Measurements from ENCODE around the gene SREK1IP1. TPM values are rescaled to one million over a fixed set of nuclear protein-coding genes. Genes with fewer than 3 reads are reported as not detected.

The SREK1IP1 gene
- total RNA-seq, 1 donor from 2014 or later = 13.6 TPM

DNA sequence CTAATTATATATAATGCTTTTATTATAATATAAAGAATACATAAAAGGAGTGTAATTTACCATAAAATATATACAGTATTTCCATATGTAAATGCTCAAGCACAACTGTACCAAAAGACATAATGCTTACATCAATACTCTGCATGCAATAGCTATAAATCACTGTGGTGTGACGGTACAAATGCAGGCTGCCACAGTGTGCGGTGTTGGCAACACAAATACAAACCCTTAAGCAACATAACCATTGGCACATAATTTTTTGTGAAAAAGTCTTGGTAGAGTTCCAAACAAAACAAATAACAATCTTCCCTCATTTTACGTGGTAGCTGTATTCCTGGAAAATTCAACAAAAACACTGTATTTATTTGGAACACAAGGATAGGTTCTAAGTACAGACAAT lies 80.1 kb downstream of the SREK1IP1 start:
- DNase-seq (ENCODE audit: low read depth in 2 of 2) = no peak

DNA sequence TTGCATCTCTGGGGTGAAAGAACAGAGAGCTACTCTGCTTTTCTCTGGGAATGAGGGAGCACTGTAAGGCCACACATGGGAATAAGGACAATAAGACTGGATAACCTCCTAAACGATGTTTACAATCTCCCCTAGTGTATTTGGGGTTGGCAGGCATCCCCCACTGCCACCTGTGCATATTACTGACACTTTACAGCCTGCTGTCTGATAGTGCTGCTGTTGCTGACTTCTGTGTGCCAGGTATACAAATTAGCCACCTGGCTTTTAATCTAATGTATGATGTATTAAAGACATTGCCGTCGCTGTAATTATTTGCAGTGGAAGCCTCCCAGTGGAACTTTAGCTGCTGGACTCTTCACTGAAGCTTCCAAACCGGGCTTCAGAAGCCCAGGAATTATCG lies 82.6 kb downstream of the SREK1IP1 start:
- DNase-seq (ENCODE audit: low read depth in 2 of 2) = no peak

DNA sequence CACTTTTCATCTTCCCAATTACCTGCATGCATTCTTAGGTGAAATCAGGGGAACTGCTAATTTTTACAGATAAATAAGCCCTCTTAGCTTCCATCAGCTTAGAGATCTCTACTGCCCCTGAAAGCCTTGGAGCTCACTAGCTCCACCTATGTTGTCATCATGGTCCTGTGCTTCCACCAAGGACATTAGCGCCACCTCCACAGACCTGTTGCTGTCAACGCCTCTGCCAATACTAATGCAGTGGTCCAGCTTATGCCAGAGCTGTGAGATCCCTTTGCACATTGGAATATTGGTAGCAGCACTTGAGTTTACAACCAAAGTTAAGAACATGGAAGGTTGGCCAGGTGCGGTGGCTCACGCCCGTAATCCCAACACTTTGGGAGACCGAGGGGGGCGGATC lies 85.9 kb downstream of the SREK1IP1 start:
- DNase-seq (ENCODE audit: low read depth in 2 of 2) = no peak

DNA sequence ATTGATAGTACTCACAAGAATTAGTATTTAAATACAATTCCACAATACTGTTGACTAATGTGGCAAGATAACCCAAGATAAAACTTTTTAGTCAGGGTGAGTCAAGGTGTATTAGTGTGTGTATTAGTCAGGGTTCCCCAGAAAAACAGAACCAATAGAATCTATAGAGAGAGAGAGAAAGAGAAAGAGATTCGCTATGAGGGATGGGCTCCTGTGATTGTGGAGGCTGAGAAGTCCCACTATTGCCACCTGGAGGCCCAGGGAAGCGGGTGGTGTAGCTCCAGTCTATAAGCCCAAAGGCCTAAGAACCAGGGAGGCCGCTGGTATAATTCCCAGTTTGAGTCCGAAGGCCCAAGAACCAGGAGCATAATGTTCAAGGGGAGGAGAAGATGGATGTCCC lies 88.2 kb downstream of the SREK1IP1 start:
- DNase-seq (ENCODE audit: low read depth in 2 of 2) = no peak

DNA sequence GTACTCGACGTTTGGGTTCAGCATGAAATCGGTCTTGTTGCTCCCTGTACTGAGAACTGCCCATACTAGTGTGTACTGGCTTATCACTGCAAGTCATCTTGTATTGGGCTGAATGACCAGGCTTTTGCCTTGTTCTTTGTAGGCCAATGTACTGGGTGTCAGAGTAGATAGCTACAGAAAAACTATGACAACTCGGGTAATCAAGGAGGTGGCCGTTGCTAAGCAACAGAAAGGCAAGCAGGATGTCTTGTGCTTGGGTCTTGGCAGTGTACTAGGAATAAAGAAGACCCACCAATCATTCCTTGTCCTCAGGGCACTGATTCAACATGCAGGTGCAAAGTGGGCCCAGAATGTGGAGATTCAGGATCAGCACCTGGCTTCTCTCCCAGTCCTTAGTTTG lies 90.1 kb downstream of the SREK1IP1 start:
- DNase-seq (ENCODE audit: low read depth in 2 of 2) = no peak

DNA sequence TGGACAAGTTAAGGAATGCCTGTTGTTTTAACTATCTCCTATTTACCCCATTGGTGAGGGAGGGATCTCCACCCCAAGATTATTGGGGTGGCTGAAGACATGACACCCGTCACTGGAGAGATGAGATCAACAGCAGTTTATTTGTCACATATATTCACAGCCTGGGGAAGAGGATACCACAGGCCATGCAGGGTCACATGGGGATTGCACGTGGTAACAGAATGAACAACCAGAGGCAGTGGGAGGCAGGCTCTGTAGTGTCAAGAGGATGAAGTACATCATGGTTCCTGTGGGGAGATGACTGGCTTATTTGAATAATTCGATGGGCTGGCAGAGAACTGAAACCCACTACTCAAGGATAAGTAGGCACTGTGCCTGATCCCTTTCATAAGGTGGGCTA lies 96.8 kb downstream of the SREK1IP1 start:
- DNase-seq (ENCODE audit: low read depth in 2 of 2) = no peak

DNA sequence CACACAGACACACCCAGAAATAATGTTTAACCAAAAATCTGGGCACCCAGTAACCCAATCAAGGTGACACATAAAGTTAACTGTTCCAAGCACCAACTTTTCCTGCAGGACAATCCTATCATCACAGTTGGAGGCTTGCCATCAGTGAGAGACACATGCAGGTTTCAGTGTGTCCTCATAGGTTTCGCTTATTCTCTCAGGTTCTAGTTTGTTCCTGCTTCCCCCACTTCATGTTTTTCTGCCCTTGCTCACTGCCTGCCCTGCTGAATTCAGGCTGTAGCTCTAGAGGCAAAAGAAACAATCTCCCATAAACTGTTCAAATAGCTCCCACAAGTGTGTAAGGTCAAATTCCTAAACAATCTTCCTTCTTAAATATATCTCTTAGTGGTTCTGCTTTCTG lies 98.2 kb downstream of the SREK1IP1 start:
- no peak for DNase-seq (ENCODE audit: low read depth in 2 of 2)

Other genes with a start within 250 kb of the SREK1IP1 start
- not detected in 2 replicates for gene SHISAL2B, start 78.2 kb downstream of the SREK1IP1 start, total RNA-seq
- 6.6 and 8.5 TPM in 2 replicates for gene CWC27, start 239 bp upstream of the SREK1IP1 start, total RNA-seq

Measured in dermis microvascular lymphatic vessel endothelial cell (primary cell).